GM19372 (cell line): ENCODE data around the gene SEC24B.

Experiments used
- ATAC-seq: cut with Tn5 transposase; IDR thresholded peaks from one replicate; pipeline ENCODE4 v1.9.1; 2021; ENCODE audit warnings: mild to moderate bottlenecking, low read depth, moderate library complexity; ENCODE audit not compliant: unreplicated experiment

SEC24B gene

DNA sequence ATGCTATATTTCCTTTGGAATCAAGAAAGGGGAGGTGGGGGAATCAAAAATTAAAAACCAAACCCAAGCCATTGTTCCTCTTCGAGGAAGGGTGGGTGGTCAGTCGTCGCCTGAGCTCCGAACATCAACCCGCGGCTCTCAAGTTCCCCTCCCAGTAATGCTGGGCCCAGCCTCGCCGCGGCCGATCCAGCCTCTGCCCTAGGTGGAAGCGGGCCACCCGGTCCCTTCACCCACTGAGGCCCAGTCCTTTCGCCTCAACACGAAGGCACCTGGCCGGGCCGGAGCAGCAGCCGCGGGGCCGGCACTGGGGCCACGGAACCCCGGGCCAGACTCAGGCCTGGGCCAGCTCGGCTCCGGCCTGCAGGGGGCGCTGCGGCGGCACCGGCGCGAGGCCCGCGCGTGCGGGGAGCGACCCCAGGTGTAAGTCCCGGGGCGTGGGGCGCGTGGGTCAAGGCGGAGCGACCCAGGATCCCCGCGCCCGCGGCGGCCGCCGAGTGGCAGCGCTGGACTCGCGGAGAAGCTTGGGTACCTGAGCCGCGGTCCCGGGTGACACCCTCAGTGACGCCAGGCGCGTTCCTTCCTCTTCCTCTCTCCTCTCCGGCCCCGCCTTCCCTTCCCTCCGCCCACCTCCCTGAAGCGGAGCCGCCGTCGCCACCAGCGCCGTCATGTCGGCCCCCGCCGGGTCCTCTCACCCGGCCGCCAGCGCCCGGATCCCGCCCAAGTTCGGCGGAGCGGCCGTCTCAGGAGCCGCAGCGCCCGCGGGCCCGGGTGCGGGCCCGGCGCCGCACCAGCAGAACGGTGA, at the start of gene SEC24B:
TSS of gene SEC24B (plus strand) at position 611 of the 802 bp plus-strand sequence. CDS start at position 666, 55 bp downstream.
- ATAC-seq, result peak; percentile 83

DNA sequence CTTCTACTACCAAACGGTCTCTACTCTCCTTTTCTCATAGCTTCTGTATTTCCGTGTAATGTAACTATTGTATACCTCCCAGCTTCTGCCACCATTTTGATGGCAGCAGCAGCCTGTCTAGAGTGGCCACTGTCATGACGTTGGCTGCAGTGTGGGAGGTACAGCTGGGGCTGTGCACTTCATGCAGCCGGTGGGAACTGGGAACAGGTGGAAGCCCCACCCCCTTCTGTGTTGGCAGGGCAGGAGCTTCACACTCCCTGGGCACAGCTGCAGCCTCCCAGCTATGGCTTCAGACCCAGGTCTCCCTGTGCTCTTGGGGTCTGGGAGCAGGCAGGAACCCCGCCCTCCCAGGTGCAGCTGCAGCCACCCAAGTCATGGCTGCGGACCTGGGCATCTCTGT, 49.8 kb upstream of the SEC24B start:
- ATAC-seq, result no peak

DNA sequence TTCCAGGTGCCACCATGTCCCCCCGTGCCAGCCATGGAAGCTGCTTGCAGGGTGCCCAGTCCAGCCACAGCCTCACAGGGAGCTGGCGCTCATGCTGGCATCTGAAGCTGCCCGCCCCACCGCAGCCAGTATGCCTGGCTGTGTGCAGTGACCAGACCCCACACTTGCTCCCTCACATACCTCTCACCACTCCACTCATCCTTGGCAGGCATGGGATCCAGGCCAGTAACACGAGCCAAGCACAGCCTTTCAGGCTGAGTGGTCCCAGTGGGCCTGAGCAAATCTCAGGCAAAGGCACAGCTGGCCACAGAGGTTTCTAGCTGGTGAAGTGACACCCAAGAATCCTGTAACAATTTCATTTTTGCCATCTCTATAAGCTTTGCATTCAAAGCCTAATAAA, 48.4 kb upstream of the SEC24B start:
- no peak for ATAC-seq

DNA sequence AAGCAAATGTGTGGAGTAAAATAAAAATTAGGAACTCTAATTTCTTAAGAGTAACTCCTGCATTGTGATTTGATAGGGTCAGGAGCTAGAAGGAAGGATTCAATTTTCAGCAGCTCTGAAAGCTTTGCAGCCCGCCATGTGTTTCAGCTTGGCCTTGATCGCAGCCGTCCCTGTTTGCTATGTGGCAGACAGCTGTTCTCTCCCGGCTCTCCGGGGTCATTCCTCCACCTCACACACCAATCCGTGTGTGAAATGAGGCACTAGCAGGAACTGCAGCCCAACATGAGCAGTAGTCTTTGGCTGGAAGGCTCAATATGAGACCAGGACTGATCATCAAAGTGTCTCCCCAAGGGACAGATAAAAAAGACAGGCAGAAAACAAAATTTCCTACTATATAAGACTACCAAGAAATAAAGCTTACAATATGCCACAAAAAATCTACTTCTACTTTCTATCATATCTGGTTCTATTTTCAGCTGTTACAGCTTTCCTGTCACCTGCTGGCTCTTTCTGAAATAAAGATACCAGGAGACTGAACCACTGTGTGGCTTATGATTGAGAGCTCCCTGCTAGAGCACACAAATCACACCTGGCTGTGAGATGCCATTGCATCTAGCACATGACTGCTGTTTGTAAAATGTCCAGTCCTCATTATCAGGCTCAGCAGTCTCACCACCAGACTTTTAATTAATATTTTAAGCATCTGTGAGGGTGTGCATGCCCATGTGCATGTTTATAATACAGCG, 44.1 kb upstream of the SEC24B start:
- no peak for ATAC-seq

DNA sequence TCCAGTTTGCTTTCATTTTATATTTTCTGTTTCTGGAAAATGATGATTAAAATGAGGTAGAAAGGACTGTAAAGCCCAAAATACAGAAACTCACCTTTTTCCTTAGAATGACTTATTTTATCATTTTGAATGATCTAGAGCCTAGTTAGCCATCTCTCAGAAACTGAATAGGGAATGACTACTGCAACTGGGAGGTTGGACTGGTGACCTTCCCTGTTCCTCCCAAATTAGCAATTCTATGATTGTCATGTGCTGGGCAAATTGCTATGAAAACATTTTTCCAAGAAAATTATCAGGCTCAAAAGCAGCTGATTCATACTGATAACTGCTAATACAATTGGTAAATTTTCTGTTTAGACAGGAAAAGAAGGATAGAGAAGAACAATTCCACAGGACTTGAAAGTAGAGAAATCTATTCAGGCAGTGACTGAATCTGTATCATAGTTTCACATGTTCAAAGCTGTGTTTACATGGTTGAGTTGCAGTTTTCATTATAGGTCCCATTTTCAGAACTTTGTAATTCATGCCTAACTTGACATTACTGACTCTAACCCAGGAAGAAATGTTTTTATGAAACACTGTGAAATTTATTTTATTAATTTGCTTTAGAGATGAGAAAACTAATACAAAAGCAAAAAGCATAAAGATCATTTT, 43.4 kb upstream of the SEC24B start:
- no peak for ATAC-seq

DNA sequence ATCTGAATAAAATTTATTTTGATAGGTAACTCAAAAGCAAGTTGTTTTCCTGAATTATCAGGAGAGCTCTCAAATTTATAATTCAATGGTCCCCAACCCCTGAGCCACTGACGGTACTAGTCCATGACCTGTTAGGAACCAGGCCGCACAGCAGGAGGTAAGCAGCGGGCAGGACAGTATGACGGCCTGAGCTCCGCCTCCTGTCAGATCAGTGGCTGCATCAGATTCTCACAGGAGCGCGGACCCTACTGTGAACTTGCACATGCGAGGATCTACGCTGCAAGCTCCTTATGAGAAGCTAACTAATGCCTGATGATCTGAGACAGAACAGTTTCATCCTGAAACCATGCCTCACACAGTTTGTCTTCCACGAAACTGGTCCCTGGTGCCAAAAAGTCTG, 37.9 kb upstream of the SEC24B start:
- no peak for ATAC-seq

GRCh38 chr4:109398928-109399327, 34.7 kb upstream of the SEC24B start:
- ATAC-seq, result no peak

- peak; percentile 69 for ATAC-seq
Measured at GRCh38 chr4:109406337-109406931, 27.2 kb upstream of the SEC24B start.

- ATAC-seq, result no peak
Measured at GRCh38 chr4:109407027-109407737, 26.4 kb upstream of the SEC24B start.

- ATAC-seq, result no peak
Measured at GRCh38 chr4:109408711-109409110, 24.9 kb upstream of the SEC24B start.

GRCh38 chr4:109410226-109410625, 23.4 kb upstream of the SEC24B start:
- no peak for ATAC-seq

DNA sequence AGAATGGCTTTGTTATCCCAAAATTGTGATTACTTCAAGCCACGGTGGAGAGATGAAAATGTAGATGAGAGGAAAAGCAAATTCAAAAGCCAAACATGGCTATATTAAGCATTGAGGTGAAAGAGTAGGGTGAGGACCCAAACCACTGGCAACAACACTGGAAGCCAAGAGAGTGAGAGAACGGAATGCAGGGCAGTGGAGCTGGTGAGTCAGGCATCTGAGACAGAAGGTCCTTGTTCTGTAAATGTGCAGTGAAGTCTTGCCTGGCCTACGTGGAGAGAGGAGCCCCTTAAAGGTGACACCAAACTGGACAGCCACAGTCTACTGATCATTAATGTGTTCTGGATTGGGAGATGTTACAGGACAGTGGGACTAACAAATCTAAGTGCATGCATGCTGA, 22.8 kb upstream of the SEC24B start:
- no peak for ATAC-seq

DNA sequence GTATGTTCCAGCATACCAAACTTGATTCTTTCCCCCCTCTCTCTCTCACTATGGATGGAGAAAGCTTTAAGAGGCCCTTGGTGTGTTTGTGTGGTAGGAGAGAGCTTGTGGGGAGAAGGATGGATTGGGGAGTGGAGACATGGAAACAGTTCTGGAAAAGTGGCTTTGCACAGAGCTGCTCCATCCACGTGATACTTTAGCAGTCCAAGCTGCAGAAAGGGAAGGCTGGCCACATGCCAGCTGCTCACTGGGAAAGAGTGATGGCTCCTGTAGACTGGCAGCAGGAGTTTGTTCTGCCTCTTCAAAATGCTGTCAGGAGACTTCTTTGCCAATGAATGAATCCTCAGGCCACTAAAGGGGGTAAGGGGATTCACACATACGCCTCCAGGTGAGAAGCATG, 21.7 kb upstream of the SEC24B start:
- ATAC-seq, result no peak

- ATAC-seq, result no peak
Measured at GRCh38 chr4:109412776-109413175, 20.8 kb upstream of the SEC24B start.

- no peak for ATAC-seq
Measured at GRCh38 chr4:109414938-109415337, 18.7 kb upstream of the SEC24B start.

GRCh38 chr4:109418588-109418987, 15.0 kb upstream of the SEC24B start:
- no peak for ATAC-seq

GRCh38 chr4:109419679-109420078, 13.9 kb upstream of the SEC24B start:
- ATAC-seq, result no peak

DNA sequence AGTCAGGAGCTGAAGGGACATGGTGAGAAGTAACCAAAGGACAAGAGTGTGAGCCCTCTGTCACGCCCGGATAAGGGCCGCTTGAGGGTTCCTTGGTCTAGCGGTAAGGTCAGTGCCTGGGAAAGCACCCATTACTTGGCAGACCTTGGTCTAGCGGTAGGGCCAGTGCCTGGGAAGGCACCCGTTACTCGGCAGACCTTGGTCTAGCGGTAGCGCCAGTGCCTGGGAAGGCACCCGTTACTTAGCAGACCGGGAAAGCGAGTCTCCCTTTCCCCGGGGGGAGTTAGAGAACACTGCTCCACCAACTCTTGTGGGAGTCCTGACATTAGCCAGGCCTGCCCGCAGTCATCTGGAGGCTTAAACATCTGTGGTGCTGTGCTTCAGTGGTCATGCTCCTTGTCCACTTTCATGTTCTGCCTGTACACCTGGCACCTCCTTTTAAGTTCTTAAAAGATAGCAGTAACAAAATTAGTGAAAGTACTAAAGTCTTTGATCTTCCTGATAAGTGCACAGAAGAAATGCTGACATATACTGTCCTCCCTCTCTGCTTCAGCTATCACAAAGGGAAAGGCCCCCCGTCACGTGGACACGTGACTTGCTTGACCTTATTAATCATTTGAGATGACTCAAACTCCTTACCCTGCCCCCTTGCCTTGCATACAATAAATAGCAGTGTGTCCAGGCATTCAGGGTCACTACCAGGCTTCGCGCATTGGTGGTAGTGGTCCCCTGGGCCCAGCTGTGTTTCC, 9.3 kb upstream of the SEC24B start:
- no peak for ATAC-seq

GRCh38 chr4:109425405-109425804, 8.2 kb upstream of the SEC24B start:
- no peak for ATAC-seq

DNA sequence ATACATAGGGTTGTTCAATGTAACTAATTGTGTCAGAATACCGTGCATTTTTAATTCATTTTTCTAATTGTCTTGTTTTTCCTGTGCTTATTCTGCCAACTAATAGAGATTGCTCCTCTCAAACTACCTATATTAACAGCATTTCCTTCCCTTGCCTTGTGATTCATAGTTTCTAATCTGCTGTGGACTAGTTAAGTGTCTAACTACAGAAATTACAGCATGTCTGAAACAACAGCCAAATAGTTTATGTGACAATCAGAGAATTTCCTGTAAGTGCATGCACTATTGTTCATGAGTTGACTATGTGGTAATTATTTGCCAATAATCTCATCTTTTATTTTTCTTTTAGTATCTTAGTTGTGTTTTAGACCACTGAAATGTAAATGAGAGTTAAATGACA, 4.1 kb upstream of the SEC24B start:
- ATAC-seq, result no peak
